Mesodermal cell (in vitro differentiated cells): ENCODE results near the gene BORCS5.

ENCODE experiments used
- H3K27ac ChIP-seq: 2 replicates; pipeline ENCODE4 v1.7.0; 2013; ENCODE audit warnings: mild to moderate bottlenecking, low read depth, low read length, moderate library complexity; ENCODE audit not compliant: severe bottlenecking
- H3K36me3 ChIP-seq: 2 replicates; pipeline ENCODE4 v1.7.1; 2013; ENCODE audit warnings: mild to moderate bottlenecking, low read length, moderate library complexity; ENCODE audit not compliant: control insufficient read depth, insufficient read depth
- H3K4me1 ChIP-seq: one replicate; pipeline ENCODE4 v1.7.1; 2013; ENCODE audit warnings: mild to moderate bottlenecking, low read length; ENCODE audit not compliant: insufficient read depth, control insufficient read depth, poor library complexity, severe bottlenecking
- H3K4me3 ChIP-seq: 2 replicates; pipeline ENCODE4 v1.7.0; 2013; ENCODE audit warnings: low read length, control low read depth, mild to moderate bottlenecking; ENCODE audit not compliant: insufficient read depth, poor library complexity, severe bottlenecking; ENCODE audit errors: extremely low read depth
- H3K9me3 ChIP-seq: 2 replicates; pipeline ENCODE4 v1.7.1; 2013; ENCODE audit warnings: mild to moderate bottlenecking, low read length, moderate library complexity; ENCODE audit not compliant: control insufficient read depth
- WGBS, 2 experiments: methylation state at CpG; one replicate each; pipeline ENCODE4 v1.1.5; 2013; ENCODE audit warnings: missing lambda C conversion rate in 2 of 2; ENCODE audit not compliant: insufficient coverage in 2 of 2; 5-methylcytosine and 5-hydroxymethylcytosine counted together

BORCS5 gene

GRCh38 chr12:12474931-12475795, 118.3 kb downstream of the BORCS5 start:
- H3K36me3 ChIP-seq = peaks cover 55% of the 10 kb centered on the region
- H3K4me3 ChIP-seq = no peak overlapping the region
- peak overlapping the region; percentile 53 for H3K27ac ChIP-seq
- H3K9me3 ChIP-seq = no peaks in the 10 kb centered on the region
- no peaks in the 10 kb centered on the region for H3K4me1 ChIP-seq
- WGBS, 2 experiments = 92 to 94% methylated on average over 6 to 13 of the region's 15 CpGs

DNA sequence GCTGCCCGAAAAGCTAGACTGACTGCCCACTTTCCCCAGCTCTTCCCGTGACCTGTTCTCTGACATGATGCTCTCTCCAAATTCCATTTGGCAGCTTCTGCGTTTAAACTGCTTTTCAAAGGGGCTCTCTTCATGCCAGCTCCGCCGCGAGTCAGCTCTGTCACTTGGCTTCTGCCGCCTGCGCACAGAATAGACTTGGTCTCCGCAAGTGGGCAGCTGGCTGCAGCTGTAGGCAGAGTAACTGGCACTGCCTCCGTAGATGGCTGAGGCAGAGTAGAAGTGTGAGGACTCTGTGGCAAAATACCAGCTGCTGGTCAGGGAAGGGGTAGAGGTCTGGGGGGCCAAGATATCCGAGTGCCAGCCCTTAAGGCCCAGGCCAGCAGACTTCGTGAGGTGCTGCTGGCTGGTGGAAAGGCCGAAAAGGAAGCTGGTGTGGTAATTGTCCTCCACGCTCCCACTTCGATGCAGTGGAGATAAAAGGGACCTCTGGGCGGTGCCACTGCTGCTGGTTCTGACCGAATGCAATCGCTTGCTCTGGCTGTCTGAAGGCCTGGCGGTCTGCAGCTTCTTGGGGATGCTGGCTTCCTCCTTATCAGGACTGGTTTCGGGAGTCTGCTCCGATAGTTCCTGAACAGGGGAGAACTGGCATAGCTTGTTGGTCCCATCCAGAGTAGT, 120.1 kb downstream of the BORCS5 start:
- peaks cover 58% of the 10 kb centered on the region for H3K36me3 ChIP-seq
- WGBS, 2 experiments = 94 to 97% methylated on average over 20 to 21 of the region's 21 CpGs

GRCh38 chr12:12477532-12477890, 120.6 kb downstream of the BORCS5 start:
- WGBS, 2 experiments = 96 to 97% methylated on average over 14 of the region's 14 CpGs
- no peak overlapping the region for H3K27ac ChIP-seq
- no peaks in the 10 kb centered on the region for H3K4me1 ChIP-seq
- H3K4me3 ChIP-seq = no peak overlapping the region
- no peaks in the 10 kb centered on the region for H3K9me3 ChIP-seq
- H3K36me3 ChIP-seq = peaks cover 61% of the 10 kb centered on the region

More for the DNA sequence above, 120.1 kb downstream of the BORCS5 start:
- H3K4me1 ChIP-seq = no peaks in the 10 kb centered on the region
- H3K27ac ChIP-seq = no peak overlapping the region
- H3K4me3 ChIP-seq = no peak overlapping the region
- H3K9me3 ChIP-seq = no peaks in the 10 kb centered on the region

GRCh38 chr12:12480074-12480473, 123.2 kb downstream of the BORCS5 start:
- 100% methylated on average over 4 to 5 of the region's 5 CpGs for WGBS, 2 experiments
- no peaks in the 10 kb centered on the region for H3K4me1 ChIP-seq
- H3K4me3 ChIP-seq = no peak overlapping the region
- H3K9me3 ChIP-seq = no peaks in the 10 kb centered on the region
- no peak overlapping the region for H3K27ac ChIP-seq
- peaks cover 71% of the 10 kb centered on the region for H3K36me3 ChIP-seq

DNA sequence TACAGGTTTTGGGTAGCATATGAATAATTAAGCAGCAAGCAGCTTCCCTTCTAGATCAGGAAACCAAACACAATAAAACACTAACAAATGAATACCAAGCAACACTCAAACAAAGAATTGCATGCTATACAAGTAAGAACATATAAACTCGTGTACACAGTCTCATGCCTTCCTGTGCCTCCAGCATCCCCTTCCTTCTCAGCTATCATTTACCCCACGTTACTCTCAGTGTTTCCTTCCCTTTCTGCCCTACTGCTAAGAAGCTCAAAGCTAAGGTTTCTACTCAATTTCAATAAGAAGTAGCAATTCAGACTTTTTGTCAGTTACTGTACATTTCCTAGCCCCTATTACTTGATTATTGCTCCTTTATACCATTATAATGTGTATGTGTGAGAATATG, 124.8 kb downstream of the BORCS5 start:
- Histone ChIP-seq H3K9me3 (no peaks in the 10 kb centered on the region), H3K4me1 (no peaks in the 10 kb centered on the region), H3K36me3 (peaks cover 68% of the 10 kb centered on the region), H3K27ac (no peak overlapping the region), H3K4me3 (no peak overlapping the region)
- 82 to 100% methylated on average over 1 to 2 of the region's 2 CpGs for WGBS, 2 experiments

DNA sequence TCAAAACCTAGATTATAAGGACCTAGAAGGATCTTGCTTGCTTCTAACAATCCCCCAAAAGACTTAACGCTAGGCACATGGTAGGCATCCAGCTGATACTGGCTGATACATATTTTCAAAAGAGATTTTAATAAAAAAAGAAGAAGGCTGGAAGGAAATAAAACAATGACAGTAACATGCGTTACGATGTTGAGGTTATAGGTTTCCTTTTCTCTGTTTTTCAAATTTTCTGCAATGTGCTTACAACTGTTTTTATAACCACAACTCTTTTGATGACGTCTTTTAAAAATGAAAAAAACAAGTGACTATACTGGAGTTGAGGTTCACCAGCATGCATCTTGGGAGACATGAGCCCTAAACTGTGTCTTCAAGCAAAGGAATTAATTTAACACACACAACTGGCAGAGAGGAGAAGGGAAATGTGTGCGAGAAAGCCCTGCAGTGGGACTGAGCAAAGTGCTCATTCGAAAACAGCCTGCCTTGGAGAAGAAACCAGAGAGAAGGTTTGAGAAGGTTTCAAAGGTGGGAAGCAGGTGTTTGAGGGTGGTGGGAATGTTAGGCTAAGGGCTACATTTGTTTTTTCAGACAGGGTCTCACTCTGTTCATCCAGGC, 125.4 kb downstream of the BORCS5 start:
- no peaks in the 10 kb centered on the region for H3K4me1 ChIP-seq
- no peak overlapping the region for H3K27ac ChIP-seq
- no peak overlapping the region for H3K4me3 ChIP-seq
- peaks cover 66% of the 10 kb centered on the region for H3K36me3 ChIP-seq
- 92 to 100% methylated on average over 2 to 5 of the region's 6 CpGs for WGBS, 2 experiments
- H3K9me3 ChIP-seq = no peaks in the 10 kb centered on the region

- no peak overlapping the region for H3K4me3 ChIP-seq
- H3K27ac ChIP-seq = no peak overlapping the region
- 90 to 93% methylated on average over 6 of the region's 6 CpGs for WGBS, 2 experiments
- H3K9me3 ChIP-seq = no peaks in the 10 kb centered on the region
- peaks cover 59% of the 10 kb centered on the region for H3K36me3 ChIP-seq
- peaks cover 5% of the 10 kb centered on the region for H3K4me1 ChIP-seq
Observed at GRCh38 chr12:12482959-12483358, 126.1 kb downstream of the BORCS5 start.

DNA sequence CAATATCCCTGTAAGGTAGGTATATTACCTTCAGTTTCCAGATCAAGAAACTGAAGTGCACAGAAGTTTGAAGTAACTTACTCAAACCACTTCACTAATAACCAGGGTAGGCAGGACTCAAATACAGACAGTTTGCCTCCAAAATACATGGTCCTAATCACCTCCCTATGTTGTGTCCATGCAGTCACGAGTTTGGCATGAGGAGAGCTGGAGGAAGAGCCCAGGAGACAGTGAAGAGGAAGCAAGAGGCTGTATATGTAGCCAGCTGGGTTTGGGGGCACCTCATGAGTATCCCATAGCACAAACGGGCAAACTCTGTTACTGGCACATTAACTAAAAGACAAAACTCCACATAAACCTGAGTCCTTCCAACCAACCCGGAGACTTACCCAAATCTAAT, 126.6 kb downstream of the BORCS5 start:
- peaks cover 54% of the 10 kb centered on the region for H3K36me3 ChIP-seq
- no peak overlapping the region for H3K27ac ChIP-seq
- no peak overlapping the region for H3K4me3 ChIP-seq

GRCh38 chr12:12486661-12487240, 129.9 kb downstream of the BORCS5 start:
- no peaks in the 10 kb centered on the region for H3K9me3 ChIP-seq
- peaks cover 48% of the 10 kb centered on the region for H3K36me3 ChIP-seq
- H3K4me1 ChIP-seq = peaks cover 5% of the 10 kb centered on the region
- 86 to 95% methylated on average over 4 to 6 of the region's 6 CpGs for WGBS, 2 experiments
- no peak overlapping the region for H3K4me3 ChIP-seq
- no peak overlapping the region for H3K27ac ChIP-seq

More for the DNA sequence above, 126.6 kb downstream of the BORCS5 start:
- no peaks in the 10 kb centered on the region for H3K9me3 ChIP-seq
- WGBS, 2 experiments = 100% methylated on average over 1 of the region's 3 CpGs; no CpG with 5 or more reads in 1 of the 2 experiments
- H3K4me1 ChIP-seq = peaks cover 5% of the 10 kb centered on the region

GRCh38 chr12:12487490-12487889, 130.6 kb downstream of the BORCS5 start:
- Histone ChIP-seq H3K4me3 (no peak overlapping the region), H3K9me3 (no peaks in the 10 kb centered on the region), H3K36me3 (peaks cover 45% of the 10 kb centered on the region), H3K27ac (no peak overlapping the region), H3K4me1 (peaks cover 5% of the 10 kb centered on the region)
- 87 to 97% methylated on average over 4 to 5 of the region's 6 CpGs for WGBS, 2 experiments
